ENCODE results near the gene IRF2.

DNA sequence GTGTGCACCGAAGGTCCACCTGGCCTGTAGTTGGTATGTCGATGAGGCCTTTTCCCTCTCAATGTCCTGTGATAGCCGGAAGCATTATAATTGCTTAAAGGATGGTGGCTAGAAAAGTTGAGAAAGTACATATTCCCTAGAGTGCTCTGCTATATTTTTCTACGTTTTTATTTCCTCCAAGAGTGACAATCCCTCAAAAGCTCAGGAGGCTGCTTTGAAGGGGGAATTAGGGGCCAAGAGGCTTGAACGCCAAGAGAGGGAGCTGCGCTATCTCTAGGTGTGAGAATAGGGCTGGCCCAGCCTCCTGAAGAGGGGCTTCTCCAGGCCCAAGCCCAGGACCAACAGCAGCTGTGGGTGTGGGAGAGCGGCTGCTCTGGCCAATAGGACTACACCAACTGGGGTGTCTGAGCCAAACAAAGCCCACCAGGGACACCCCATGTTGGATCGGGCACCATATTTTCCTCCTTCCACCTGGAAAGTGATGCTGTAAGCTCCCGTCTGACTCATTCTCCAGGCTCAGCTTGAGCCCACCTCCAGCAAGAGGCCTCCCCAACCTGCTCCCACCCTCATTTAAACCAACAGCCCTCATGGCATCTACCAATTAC lies 124.0 kb downstream of the IRF2 start:
- TF ChIP-seq EZH2 (IDR thresholded peaks at IDR 0.05; ENCODE audit: insufficient read depth, poor library complexity, severe bottlenecking): no peak
- TF ChIP-seq EZH2phosphoT487 (IDR thresholded peaks at IDR 0.05; ENCODE audit: insufficient read depth, low read depth): no peak

Data from GM23248 (cell line).